Liver (tissue), 9 donors: Measurements from ENCODE around the gene CDC20. TPM values are rescaled to one million over a fixed set of nuclear protein-coding genes. Genes with fewer than 3 reads are reported as not detected.

Experiments used
- DNase-seq: peaks from one replicate; pipeline ENCODE4 v3.0.0-alpha.2; 2017; ENCODE audit warnings: low spot score
- H3K27ac ChIP-seq, 2 donors: one replicate each; pipeline ENCODE4 v1.7.0; 2013; ENCODE audit warnings: inconsistent platforms in 2 of 2, low read length in 2 of 2, control low read depth in 1 of 2, low read depth in 1 of 2, mild to moderate bottlenecking in 1 of 2
- H3K27me3 ChIP-seq, 4 donors: one replicate each; pipeline versions ENCODE4 v1.6.1 to v1.7.0; 2013; ENCODE audit warnings: low read length in 3 of 4, inconsistent platforms in 1 of 4, mild to moderate bottlenecking in 1 of 4, moderate library complexity in 1 of 4; ENCODE audit not compliant: control insufficient read depth in 4 of 4, insufficient read depth in 4 of 4
- H3K36me3 ChIP-seq, 4 donors: one replicate each; pipeline versions ENCODE4 v1.6.1 to v1.7.0; 2013; ENCODE audit warnings: low read length in 3 of 4, mild to moderate bottlenecking in 3 of 4, low read depth in 1 of 4, moderate library complexity in 1 of 4; ENCODE audit not compliant: control insufficient read depth in 4 of 4, insufficient read depth in 3 of 4
- H3K4me1 ChIP-seq, 4 donors: one replicate each; pipeline versions ENCODE4 v1.6.1 to v1.7.0; 2013; ENCODE audit warnings: low read length in 3 of 4, mild to moderate bottlenecking in 3 of 4, moderate library complexity in 1 of 4; ENCODE audit not compliant: control insufficient read depth in 4 of 4, insufficient read depth in 4 of 4
- H3K4me3 ChIP-seq, 3 donors: one replicate each; pipeline versions ENCODE4 v1.6.1 to v1.7.0; 2013; ENCODE audit warnings: low read length in 3 of 3, control low read depth in 1 of 3, low read depth in 1 of 3, mild to moderate bottlenecking in 1 of 3
- H3K9ac ChIP-seq, 2 donors: one replicate each; pipeline ENCODE4 v1.7.0; 2013; ENCODE audit warnings: low read length in 2 of 2, mild to moderate bottlenecking in 2 of 2, moderate library complexity in 2 of 2, control low read depth in 1 of 2, low read depth in 1 of 2
- H3K9me3 ChIP-seq, 4 donors: one replicate each; pipeline versions ENCODE4 v1.6.1 to v1.7.0; 2013; ENCODE audit warnings: low read length in 3 of 4; ENCODE audit not compliant: control insufficient read depth in 4 of 4
- HNF4G ChIP-seq: IDR thresholded peaks from 2 replicates; pipeline ENCODE4 v1.6.1; 2016; ENCODE audit warnings: antibody characterized with exemption
- JUND ChIP-seq, 2 donors: IDR thresholded peaks; 2 replicates each; pipeline ENCODE4 v1.6.1; 2016; ENCODE audit warnings: antibody characterized with exemption in 2 of 2
- RXRA ChIP-seq, 2 donors: IDR thresholded peaks; 2 replicates each; pipeline ENCODE4 v1.6.1; 2017 to 2018; ENCODE audit warnings: antibody characterized with exemption in 2 of 2, mild to moderate bottlenecking in 1 of 2
- SP1 ChIP-seq: IDR thresholded peaks from 2 replicates; pipeline ENCODE4 v1.6.1; 2018; ENCODE audit warnings: antibody characterized with exemption, mild to moderate bottlenecking
- TAF1 ChIP-seq: conservative IDR thresholded peaks from 2 replicates; pipeline ENCODE4 v1.6.1; 2016; ENCODE audit warnings: antibody characterized with exemption, mild to moderate bottlenecking
- YY1 ChIP-seq: IDR thresholded peaks from 2 replicates; pipeline ENCODE4 v1.6.1; 2016; ENCODE audit warnings: antibody characterized with exemption, mild to moderate bottlenecking
- WGBS: extraction: QIAGEN DNeasy Blood & Tissue Kit; methylation state at CpG from one replicate; pipeline ENCODE4 v1.1.7; 2013; 5-methylcytosine and 5-hydroxymethylcytosine counted together
- polyA plus RNA-seq, 2 donors: library from polyadenylated mRNA; stranded (reverse) in 1 of 2; unstranded in 1 of 2; fragments of 200-250 nt in 1 of 2; fragments of >200 nt in 1 of 2; fragmentation: Nextera tagmentation in 1 of 2; extraction: Ambion mirVana in 1 of 2; gene quantifications; one replicate each; pipeline versions ENCODE4 v1.2.1 to v1.2.3, GENCODE V29; 2013 to 2015
- total RNA-seq, 2 donors: library from RNA; depleted of rRNA; stranded (reverse); fragments of >200 nt; gene quantifications; one replicate each; pipeline ENCODE4 v1.2.3, GENCODE V29; 2014
- TF ChIP-seq, protein P1 (sequence below): IDR thresholded peaks from 2 replicates; pipeline ENCODE4 v1.6.1; 2016; ENCODE audit warnings: antibody characterized with exemption
- TF ChIP-seq, protein P2 (sequence below): fragments of 150-350 bp; IDR thresholded peaks from 2 replicates; pipeline ENCODE4 v1.5.1; 2017; ENCODE audit warnings: improper control_type of control experiment, low read depth, low read length; ENCODE audit not compliant: missing input control
- TF ChIP-seq, protein P3 (sequence below): IDR thresholded peaks from 2 replicates; pipeline ENCODE4 v1.6.1; 2016; ENCODE audit warnings: antibody characterized with exemption
- donor health status: healthy.
- donor health status: healthy.
- donor health status: healthy.
- donor health status: healthy.
- donor health status: healthy.

Gene CDC20
- total and polyA plus RNA-seq, 4 donors = 0.25 to 73.4 (median 3.5) TPM

DNA sequence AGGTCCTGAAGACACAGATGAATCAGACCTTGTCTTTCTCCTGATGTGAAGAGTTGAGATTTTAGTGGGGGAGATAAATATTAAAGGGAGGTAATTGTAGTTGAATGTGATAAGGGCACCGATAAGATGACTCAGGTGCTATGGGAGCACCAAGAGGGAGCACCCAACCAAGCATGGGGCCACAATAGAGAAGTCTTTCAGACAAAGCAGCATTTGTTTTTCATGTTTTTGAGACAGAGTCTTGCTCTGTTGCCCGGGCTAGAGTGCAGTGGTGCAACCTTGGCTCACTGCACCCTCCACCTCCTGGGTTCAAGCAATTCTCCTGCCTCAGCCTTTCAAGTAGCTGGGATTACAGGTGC lies 47.1 kb downstream of the CDC20 start:
- Histone ChIP-seq H3K36me3 (peaks cover 6 to 44% (median 16%) of the 10 kb centered on the region in 4 donors), H3K4me1 (no peaks in the 10 kb centered on the region), H3K27ac (no peak overlapping the region), H3K27me3 (no peaks in the 10 kb centered on the region), H3K4me3 (no peak overlapping the region), H3K9me3 (no peaks in the 10 kb centered on the region), H3K9ac (no peak overlapping the region)
- WGBS = 91% methylated on average over 2 of the region's 2 CpGs
- TF ChIP-seq JUND (IDR thresholded peaks at IDR 0.05) = no peak
- no peak for TF ChIP-seq RXRA (IDR thresholded peaks at IDR 0.05)
- no peak for TF ChIP-seq YY1
- TF ChIP-seq, protein P1, sequence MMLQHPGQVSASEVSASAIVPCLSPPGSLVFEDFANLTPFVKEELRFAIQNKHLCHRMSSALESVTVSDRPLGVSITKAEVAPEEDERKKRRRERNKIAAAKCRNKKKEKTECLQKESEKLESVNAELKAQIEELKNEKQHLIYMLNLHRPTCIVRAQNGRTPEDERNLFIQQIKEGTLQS = no peak
- no peak for DNase-seq

DNA sequence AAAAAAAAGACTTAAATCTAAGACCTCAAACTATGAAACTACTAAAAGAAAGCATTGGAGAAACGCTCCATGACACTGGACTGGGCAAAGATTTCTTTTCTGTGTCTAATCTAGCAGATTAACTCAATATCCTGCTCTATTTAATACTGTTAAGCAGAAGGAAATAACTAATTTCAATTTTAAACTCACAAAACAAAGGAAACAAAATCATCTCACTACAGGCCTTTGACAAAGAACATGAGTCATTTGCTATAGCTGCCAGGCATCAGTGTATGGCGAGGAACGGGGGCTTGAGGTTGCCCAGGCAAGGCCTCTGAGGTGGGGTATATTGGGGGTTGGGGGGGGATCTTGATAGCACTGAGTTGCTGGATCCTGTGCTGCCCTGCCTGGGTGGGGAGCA lies 51.8 kb downstream of the CDC20 start:
- no peaks in the 10 kb centered on the region for H3K4me1 ChIP-seq
- H3K4me3 ChIP-seq = no peak overlapping the region
- H3K27me3 ChIP-seq = no peaks in the 10 kb centered on the region
- no peak overlapping the region for H3K27ac ChIP-seq
- 95% methylated on average over 3 of the region's 3 CpGs for WGBS
- DNase-seq = no peak
- no peak overlapping the region for H3K9ac ChIP-seq
- no peaks in the 10 kb centered on the region for H3K9me3 ChIP-seq
- TF ChIP-seq SP1 (no peak), TAF1 (no peak), YY1 (no peak), HNF4G (no peak)
- TF ChIP-seq, protein P2, sequence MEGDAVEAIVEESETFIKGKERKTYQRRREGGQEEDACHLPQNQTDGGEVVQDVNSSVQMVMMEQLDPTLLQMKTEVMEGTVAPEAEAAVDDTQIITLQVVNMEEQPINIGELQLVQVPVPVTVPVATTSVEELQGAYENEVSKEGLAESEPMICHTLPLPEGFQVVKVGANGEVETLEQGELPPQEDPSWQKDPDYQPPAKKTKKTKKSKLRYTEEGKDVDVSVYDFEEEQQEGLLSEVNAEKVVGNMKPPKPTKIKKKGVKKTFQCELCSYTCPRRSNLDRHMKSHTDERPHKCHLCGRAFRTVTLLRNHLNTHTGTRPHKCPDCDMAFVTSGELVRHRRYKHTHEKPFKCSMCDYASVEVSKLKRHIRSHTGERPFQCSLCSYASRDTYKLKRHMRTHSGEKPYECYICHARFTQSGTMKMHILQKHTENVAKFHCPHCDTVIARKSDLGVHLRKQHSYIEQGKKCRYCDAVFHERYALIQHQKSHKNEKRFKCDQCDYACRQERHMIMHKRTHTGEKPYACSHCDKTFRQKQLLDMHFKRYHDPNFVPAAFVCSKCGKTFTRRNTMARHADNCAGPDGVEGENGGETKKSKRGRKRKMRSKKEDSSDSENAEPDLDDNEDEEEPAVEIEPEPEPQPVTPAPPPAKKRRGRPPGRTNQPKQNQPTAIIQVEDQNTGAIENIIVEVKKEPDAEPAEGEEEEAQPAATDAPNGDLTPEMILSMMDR = no peak
- TF ChIP-seq, protein P3, sequence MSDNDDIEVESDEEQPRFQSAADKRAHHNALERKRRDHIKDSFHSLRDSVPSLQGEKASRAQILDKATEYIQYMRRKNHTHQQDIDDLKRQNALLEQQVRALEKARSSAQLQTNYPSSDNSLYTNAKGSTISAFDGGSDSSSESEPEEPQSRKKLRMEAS = no peak
- H3K36me3 ChIP-seq = peaks cover 0 to 26% (median 8%) of the 10 kb centered on the region in 4 donors

Other genes with a start within 250 kb of the CDC20 start
- gene EBNA1BP2, start 186.7 kb upstream of the CDC20 start, total RNA-seq = 10 to 100 TPM; 25.6 to 38.5 TPM
- gene EBNA1BP2, start 186.7 kb upstream of the CDC20 start, polyA plus RNA-seq = 10 to 100 TPM; 44.8 to 90.6 TPM
- gene CFAP57, start 186.7 kb upstream of the CDC20 start, total RNA-seq = under 1 TPM; under 0.01 to 0.19 TPM
- 10 to 100 TPM in 1 of 2 donors, under 1 TPM in 1; 0.01 to 14.5 TPM for gene CFAP57, start 186.7 kb upstream of the CDC20 start, polyA plus RNA-seq
- 1 to 10 TPM in 1 of 2 donors, under 1 TPM in 1; 0.61 to 1.0 TPM for gene TMEM125, start 89.0 kb upstream of the CDC20 start, total RNA-seq
- under 1 TPM; 0.21 to 0.76 TPM for gene TMEM125, start 89.0 kb upstream of the CDC20 start, polyA plus RNA-seq
- 1 to 10 TPM in 1 of 2 donors, under 1 TPM in 1; 0.75 to 5.0 TPM for gene C1orf210, start 73.4 kb upstream of the CDC20 start, total RNA-seq
- gene C1orf210, start 73.4 kb upstream of the CDC20 start, polyA plus RNA-seq = 1 to 10 TPM in 1 of 2 donors, under 1 TPM in 1; 0.80 to 1.7 TPM
- gene TIE1, start 58.0 kb upstream of the CDC20 start, total RNA-seq = 10 to 100 TPM; 10.4 to 17.6 TPM
- gene TIE1, start 58.0 kb upstream of the CDC20 start, polyA plus RNA-seq = 1 to 10 TPM; 3.6 to 7.3 TPM
- gene MPL, start 21.2 kb upstream of the CDC20 start, total RNA-seq = 1 to 10 TPM in 1 of 2 donors, not detected in 1; 1.0 TPM
- under 1 TPM in 1 of 2 donors, not detected in 1; 0.03 TPM for gene MPL, start 21.2 kb upstream of the CDC20 start, polyA plus RNA-seq
- gene ELOVL1, start 9.0 kb downstream of the CDC20 start, total RNA-seq = 10 to 100 TPM; 12.8 to 50.3 TPM
- 10 to 100 TPM; 25.2 to 45.4 TPM for gene ELOVL1, start 9.0 kb downstream of the CDC20 start, polyA plus RNA-seq
- gene MED8, start 30.8 kb downstream of the CDC20 start, total RNA-seq = 10 to 100 TPM; 26.2 to 37.6 TPM
- 10 to 100 TPM; 26.6 to 31.6 TPM for gene MED8, start 30.8 kb downstream of the CDC20 start, polyA plus RNA-seq
- 10 to 100 TPM; 18.4 to 31.0 TPM for gene SZT2, start 30.9 kb downstream of the CDC20 start, total RNA-seq
- gene SZT2, start 30.9 kb downstream of the CDC20 start, polyA plus RNA-seq = 1 to 10 TPM; 4.8 to 5.4 TPM
- 10 to 100 TPM; 26.9 to 27.0 TPM for gene HYI, start 95.0 kb downstream of the CDC20 start, total RNA-seq
- 10 to 100 TPM; 32.7 to 34.9 TPM for gene HYI, start 95.0 kb downstream of the CDC20 start, polyA plus RNA-seq
- gene PTPRF, start 171.9 kb downstream of the CDC20 start, total RNA-seq = 100 to 1,000 TPM in 1 of 2 donors, 10 to 100 TPM in 1; 61.7 to 241 TPM
- gene PTPRF, start 171.9 kb downstream of the CDC20 start, polyA plus RNA-seq = 100 to 1,000 TPM in 1 of 2 donors, 10 to 100 TPM in 1; 41.2 to 110 TPM